Stimulated activated CD8-positive, alpha-beta memory T cell treated with anti-CD3 and anti-CD28 coated beads, Interleukin-2, amount 100 ng/mL, for 1 hour (primary cell): Measurements from ENCODE around the gene PRSS1.
"Not testable (repeated sequence)": the region's sequence is repeated elsewhere in the genome, so short reads cannot be mapped to it uniquely, and the experiment has no call there.

ENCODE experiments used
- DNase-seq, 2 donors: peaks; one replicate each; pipeline ENCODE4 v3.0.0-alpha.2; 2020; ENCODE audit warnings: low read depth in 2 of 2

The PRSS1 gene

DNA sequence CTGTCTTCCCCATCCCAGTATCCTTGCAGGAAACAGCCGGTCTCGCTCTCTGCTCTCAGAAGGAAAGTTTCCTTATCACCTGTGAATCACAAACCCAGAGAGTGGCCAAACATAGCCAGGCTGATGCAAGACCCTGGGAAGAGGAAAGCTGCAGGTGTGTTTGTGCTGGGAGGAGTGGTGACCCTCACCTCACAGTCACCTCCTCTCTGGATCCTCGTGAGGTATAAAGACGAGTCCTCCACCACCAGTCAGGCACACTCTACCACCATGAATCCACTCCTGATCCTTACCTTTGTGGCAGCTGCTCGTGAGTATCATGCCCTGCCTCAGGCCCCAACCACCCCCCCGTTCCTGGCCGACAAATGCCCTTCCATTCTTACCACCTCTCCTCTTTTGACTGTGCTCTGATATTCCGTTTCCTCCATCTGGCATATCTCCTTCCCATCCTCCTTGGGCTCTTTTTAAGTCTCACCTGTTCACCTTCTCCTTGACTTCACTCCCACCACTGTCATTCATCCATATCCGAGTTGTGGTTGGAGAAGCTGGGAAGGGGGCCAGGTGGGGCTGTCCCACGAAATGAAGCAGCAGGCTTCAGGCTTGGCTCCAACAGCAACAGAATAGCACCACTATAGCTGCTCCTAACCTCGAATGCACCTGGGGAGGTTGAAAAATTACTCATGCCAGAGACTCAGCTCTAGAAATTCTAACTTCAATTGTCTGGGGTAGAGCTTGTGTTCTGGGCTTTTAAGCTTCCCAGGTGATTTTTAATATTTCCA, at the start of gene PRSS1:
PRSS1 (plus strand) TSS at position 255 of the 776 bp plus-strand sequence; CDS start at position 268, 13 bp downstream.
- no peak for DNase-seq

DNA sequence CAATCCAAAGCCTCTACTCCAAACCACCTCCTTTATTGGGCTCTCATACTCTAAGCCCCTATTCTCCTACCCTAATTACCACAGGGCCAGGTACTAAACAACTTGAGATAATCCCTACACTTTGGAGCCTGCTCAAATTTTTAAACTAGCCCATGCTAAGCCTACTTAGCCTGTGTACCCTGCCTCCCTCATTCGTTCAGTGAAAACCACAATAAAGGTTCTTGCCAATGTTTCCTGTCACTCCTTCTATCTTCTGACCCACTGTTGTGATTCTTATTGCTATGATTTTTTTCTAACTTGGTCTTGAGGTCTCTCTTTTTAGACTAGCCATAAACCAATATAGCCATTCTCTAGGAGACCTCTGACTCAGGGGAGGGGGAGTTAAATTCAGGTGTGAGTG, 48.3 kb upstream of the PRSS1 start:
- DNase-seq: not testable (repeated sequence)

DNA sequence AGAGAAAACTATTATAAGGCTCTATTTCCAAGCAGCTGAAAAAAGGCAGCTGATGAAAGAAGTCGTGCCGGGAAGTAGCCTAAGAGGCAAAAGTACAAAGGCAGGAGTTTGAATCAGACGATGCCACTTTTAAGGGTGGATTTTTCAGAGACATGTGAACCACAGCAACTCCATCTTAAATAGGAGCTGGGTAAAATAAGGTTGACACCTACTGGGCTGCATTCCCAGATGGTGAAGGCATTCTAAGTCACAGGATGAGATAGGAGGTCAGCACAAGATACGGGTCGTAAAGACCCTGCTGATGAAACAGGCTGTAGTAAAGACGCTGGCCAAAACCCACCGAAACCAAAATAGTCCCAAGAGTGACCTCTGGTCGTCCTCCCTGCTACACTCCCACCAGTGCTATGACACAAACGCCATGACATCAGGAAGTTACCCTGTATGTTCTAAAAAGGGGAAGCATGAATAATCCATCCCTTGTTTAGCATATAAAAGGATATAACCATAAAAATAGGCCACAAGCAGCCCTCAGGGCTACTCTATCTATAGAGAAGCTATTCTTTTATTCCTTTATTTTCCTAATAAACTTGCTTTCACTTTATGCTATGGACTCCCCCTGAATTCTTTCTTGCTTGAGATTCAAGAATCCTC, 45.5 kb upstream of the PRSS1 start:
- no peak for DNase-seq

DNA sequence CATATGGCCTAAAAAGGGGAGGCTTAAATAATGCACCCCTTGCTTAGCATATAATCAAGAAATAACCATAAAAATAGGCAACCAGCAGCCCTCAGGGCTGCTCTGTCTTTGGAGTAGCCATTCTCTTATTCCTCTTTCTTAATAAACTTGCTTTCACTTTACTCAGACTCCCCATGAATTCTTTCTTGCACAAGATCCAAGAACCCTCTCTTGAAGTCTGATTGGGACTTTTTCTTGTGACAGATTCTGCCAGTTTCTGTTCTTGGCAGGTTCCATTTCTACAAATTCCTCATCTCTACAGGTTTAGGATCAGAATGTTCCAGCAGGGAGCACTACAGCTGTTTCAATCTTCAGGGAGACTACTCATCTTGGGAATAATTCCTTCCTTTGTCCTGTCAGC, 40.5 kb upstream of the PRSS1 start:
- not testable (repeated sequence) for DNase-seq

- no peak for DNase-seq
Measured at GRCh38 chr7:142709921-142710320, 39.4 kb upstream of the PRSS1 start.

DNA sequence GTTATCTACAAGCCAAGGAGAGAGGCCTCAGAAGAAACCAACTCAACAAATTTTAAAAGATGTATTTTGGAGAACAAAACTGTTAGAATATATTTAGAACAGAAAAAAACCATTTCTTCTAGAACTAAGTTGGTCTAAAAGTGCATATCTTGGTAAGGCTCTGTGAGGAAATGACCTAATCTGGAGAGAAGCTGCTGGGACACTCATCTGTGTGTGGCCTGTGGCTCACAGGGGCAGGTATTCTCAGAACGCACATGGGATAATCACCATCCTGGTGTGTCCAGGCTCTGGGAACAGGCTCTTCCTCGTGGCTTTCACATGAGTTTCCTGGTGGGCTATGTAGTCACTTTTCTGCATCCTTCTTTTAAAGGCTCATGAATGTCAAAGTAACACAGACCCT, 38.1 kb upstream of the PRSS1 start:
- no peak for DNase-seq

DNA sequence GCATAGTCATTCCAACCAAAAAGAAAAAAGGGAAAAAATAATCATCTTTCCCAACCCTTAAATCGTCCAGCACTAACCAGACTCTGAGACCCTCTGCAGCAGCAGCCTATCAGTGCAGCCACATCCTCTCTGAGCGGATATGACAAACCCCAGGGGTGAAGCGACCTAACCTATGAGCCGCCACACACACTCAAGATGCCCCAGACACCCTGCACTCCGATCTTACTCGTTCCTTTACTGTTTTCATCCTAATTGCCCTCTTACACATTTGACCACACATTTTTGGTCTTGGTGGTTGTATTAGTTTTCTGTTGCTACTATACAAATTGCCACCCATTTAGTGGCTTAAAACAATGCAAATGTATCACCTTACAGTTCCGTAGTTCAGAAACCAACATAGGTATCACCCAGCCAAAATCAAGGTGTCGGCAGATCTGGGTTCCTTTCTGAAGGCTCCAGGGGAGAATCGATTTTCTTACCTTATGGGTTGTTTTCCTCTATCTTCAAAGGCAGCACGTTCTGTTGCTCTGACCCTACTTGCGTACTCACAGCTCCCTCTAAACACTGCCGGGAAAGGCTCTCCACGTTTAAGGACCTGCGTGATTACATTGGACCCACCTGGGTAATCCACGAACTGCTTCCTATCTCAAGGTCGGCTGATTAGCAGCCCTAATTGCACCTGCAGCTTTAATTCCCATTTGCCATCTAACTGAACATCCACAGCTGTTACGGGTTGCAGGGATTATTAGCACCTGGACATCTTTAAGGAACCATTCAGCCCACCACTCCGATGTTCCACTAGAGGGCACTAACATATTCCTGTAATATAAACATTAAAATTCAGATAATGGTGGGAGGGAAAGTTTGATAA, 37.3 kb upstream of the PRSS1 start:
- DNase-seq: no peak

DNA sequence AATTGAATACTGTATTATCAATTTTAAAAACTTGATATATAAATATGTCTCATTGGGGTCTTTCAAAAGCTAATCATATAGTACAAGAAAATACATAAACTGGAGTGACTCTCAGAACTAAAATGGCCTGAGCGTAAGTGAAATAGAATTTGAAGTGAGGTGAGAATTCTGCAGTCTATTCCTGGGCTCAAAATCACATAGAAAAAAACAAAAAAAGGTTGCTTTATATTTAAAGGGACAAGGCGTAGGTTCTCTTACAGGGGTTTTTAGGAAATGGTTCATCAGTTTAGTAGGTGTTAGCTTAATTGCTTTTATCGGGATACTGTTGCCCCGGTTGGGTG, 36.7 kb upstream of the PRSS1 start:
- no peak for DNase-seq

- DNase-seq: no peak
Measured at GRCh38 chr7:142714375-142714774, 34.9 kb upstream of the PRSS1 start.

DNA sequence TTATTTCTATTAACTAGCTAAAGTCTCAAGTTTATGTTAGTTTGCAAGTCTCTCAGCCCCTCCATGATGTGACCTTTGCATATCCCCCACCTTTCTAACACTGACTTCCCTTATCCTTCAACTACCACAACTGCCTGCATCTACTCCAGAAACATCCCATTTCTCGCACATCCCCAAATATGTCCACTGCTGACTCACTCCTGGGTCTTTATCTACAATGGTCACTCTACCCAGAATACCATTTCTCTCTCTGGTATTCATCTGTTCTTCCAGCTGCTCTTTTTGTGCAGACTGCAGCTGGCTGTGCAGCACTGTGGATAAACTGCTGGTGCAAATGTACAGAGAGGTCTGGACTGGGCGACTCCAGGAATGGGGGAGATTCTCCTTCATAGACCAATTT, 32.7 kb upstream of the PRSS1 start:
- DNase-seq: no peak

GRCh38 chr7:142717453-142717852, 31.8 kb upstream of the PRSS1 start:
- no peak for DNase-seq

DNA sequence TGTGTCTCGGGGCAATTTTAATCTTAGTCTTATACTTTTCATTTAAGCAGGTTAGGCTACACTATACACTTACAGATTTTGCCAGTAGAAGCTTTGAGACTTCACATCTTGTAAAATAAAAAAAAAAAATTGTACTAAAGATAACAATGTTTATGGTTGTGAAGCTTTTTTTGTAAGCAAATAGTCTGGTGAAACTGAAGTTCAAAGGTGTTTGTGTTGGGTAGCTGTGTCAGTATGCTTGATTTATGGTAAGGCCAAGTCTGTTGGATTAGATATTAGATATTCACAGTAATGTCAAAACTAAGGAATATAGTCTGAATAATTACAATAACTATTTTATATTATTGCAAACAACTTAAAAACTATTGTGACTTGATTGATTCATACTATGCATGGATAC, 31.0 kb upstream of the PRSS1 start:
- DNase-seq: no peak

DNA sequence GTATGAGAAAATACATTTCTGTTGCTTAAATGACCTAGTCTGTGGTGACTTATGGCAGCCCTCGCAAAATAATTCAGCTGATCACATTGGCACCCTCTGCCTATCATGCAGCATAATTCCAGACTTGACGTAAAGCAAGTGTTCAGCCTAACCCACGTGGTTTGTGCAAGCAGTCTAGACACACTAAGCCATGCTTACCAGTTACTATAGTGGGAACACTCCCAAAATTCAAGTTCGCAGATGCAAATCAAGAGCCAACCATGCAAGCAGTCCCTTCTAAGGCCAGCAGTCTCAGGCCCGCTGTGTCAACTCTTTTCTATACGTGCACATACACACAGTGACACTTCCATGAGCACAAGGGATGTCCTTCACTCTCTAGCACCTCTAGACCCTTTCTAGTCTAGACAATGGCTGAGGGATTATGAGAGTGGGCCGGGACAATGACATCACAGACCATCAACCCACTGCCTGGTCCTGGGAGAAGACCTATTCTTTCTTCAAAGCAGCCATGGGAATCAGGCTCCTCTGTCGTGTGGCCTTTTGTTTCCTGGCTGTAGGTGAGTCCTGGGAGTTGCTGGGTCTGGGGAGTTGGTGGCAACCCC, 29.0 kb upstream of the PRSS1 start:
- no peak for DNase-seq

- no peak for DNase-seq
Measured at GRCh38 chr7:142720986-142721385, 28.3 kb upstream of the PRSS1 start.

DNA sequence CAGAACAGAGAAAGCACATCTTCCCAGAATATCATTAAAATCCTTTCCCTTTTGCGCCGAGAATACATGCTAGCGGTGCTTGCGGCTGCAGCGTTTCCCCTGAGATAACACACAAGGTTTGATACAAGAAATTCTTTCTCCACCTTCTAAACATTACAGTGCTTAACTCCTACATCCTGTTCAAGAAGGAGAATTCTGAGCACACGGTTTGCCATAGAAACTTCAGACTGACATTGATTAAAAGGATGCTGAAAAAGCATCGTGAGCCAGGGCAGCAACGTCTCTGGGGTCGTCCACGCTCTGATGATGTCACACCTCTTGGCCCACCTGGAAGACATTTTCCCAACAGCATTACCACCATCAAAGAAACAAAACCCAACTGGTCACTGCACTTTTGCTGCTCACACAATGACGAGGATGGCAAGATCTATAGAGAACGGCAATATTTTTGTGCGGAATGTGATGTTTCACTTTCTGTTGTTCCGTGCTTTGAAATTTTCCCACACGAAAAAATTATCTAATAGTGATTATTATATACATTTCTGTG, 27.0 kb upstream of the PRSS1 start:
- no peak for DNase-seq

DNA sequence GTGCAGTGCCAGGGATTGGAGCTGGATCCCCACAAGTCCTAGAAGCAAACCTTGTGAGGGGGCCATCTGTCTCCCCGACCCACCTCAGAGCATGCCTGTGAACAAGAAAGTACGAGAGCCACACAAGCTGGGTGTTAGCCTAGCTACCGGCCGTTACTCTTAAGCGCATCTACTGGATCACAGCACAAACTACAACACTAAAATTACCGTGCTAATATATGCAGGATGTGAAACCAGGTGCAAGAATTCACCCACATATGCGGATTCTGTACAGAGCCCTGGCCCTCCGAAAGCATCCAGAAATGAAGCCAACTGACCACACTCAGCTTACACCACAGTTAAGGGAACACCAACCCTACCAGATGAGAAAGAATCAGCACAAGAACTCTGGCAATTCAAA, 16.0 kb upstream of the PRSS1 start:
- no peak for DNase-seq

GRCh38 chr7:142739923-142740492, 9.3 kb upstream of the PRSS1 start:
- DNase-seq: no peak

- DNase-seq: no peak
Measured at GRCh38 chr7:142740786-142741185, 8.5 kb upstream of the PRSS1 start.

DNA sequence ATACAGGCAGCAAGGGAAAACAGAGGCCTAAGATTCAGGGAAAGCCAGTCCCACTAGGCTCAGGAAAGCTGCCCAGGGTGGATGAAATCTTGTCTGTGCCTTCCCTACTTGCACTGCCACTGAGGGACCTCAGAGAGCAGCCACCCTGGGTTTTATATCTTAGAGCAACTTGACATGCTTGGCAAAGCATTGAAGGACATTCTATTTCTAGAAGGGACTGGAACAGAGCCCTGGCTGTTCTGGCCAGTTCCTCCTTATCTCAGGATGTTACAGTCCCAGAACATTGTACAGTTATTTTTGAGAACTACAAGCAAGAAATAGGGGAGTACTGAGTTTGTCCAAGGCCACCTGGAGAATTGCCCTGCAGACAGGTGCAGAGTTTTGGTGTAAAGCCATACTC, 7.3 kb upstream of the PRSS1 start:
- not testable (repeated sequence) for DNase-seq

DNA sequence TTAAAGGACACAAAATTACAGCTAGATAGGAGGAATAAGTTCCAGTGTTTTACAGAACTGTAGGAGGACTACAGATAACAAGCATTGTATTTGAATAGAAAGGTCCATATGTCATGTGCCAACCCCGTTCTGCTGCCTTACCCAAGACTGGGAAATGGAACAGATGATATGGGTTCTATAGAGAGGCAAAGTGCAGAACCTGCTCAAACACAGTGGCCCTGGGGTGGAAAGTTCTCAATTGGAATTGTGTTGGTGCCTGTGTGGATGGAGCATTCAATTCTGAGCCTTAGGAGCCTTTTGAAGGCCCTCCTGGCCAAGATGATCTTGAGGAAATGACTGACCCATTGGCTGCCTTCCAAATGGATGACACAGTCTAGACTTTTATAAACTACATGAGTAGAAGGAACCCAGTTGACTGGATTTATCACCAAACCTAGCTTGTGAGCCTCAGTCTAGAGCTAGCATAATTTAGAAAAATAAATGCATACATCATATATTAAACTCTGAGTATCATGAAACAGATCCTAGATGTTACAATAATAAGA, 4.1 kb upstream of the PRSS1 start:
- no peak for DNase-seq

GRCh38 chr7:142745745-142746144, 3.5 kb upstream of the PRSS1 start:
- no peak for DNase-seq
